ENCODE results near the gene PDPR.
"Not testable (repeated sequence)": the region's sequence is repeated elsewhere in the genome, so short reads cannot be mapped to it uniquely, and the experiment has no call there.

Gene PDPR

DNA sequence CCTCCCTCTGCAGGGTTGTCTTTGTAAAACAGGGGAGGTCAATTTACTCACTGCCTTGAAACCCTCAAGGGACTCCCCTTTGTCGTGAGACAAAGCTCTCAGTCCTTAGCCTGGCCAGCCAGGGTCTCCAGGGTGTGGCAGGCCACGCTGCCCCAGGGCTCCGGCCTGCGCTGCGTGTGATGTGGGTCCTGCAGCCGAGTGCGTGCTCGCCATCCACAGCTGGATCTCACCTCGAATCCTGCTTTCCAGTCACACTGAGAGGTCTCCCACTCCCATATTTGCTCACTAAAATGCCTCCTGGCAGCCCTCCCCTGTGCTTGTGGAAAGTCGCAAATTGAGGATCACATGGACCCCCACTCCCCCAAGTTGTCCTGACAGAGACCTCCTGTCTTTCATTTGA is 49.5 kb downstream of the PDPR start:
- no peak for DNase-seq

GRCh38 chr16:70166688-70167087 is 52.6 kb downstream of the PDPR start:
- not testable (repeated sequence) for DNase-seq

DNA sequence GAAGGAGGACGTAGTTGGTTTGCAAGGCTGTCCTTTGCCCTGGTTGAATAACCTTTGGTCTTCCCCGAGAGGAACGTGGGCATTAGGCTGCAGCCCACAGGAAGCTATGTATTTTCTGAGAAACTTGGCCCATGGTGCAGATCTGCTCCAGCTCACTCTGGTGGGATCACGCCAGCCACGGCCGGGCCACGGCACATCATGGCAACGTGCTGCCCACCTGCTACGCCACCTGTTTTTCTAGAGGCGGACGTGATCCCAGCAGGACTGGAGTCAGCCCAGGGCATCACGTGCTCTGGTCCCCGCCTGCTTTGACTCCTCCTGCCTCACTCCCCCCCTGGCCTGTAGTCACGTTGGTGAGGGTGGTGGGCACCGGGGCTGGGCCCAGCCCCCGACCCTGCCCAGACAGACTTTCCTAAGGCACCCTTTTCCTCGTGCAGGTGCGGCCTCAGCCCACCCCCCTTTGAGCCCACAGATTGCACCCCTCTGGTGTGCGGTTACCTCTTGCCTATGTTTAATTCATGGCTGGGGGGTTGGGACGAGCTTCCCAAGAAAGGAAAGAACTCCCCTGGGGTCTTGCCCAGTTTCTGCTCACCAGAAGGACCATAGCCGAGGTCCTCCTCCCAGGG is 59.2 kb downstream of the PDPR start, which contains the start of gene CLEC18C:
Gene CLEC18C, plus strand, starts transcription at position 576 of the 626 bp plus-strand sequence. CDS start 492 bp downstream, outside the sequence.
- not testable (repeated sequence) for DNase-seq

DNA sequence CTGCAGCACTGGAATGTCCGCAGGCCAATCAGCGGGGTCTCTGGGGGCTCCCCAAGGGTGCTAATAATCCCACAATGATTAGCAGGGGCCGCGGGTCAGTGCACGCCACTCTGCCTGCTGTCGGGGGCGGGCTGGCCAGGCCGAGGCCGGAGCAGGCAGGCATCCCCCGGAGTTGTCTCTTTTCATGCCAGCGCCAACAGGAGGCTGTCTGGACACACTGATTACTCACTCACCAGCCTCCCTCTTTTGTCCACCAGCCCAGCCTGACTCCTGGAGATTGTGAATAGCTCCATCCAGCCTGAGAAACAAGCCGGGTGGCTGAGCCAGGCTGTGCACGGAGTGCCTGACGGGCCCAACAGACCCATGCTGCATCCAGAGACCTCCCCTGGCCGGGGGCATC is 59.8 kb downstream of the PDPR start:
- not testable (repeated sequence) for DNase-seq

- not testable (repeated sequence) for DNase-seq
Observed at GRCh38 chr16:70174387-70174932, 60.3 kb downstream of the PDPR start.

- DNase-seq = not testable (repeated sequence)
Observed at GRCh38 chr16:70187858-70188607, 73.9 kb downstream of the PDPR start.

DNA sequence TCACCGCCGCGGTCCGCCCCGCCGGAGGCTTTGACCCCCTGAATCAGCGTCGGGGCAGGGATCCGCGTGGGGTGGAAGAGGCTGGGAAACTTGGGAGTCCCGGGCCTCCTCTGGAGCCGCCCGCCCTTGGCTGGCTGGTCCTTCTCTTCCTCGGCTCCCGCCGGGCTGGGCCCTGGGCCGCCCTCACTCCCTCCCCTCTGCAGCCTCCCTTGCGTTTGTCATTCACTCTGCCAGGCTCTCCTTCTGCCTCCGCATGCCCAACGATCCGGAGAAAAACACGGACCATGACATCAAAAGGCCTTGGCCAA is 74.4 kb downstream of the PDPR start:
- not testable (repeated sequence) for DNase-seq

GRCh38 chr16:70190574-70190973 is 76.4 kb downstream of the PDPR start:
- DNase-seq = not testable (repeated sequence)

GRCh38 chr16:70196683-70197300 is 82.7 kb downstream of the PDPR start:
- not testable (repeated sequence) for DNase-seq

DNA sequence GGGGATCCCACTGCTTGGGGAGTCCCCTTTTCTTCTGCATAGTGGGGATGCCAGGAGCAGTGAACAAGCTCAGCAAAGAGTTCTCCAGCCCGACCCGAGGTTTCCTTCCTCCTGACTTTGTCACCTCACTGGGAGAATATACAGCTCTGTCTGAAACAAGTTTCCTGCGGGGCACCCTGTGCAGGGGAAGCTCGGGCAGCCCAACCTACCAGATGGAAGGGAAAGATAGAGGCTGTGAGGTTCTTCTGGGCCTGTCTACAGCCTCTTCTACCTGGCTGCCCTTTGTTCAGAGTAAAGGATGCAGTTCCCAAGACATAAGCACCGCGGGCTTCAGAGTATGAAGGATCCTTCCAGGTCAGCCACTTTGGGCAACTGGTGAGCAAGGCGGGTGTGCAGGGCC is 83.5 kb downstream of the PDPR start:
- not testable (repeated sequence) for DNase-seq

GRCh38 chr16:70198230-70198629 is 84.1 kb downstream of the PDPR start:
- not testable (repeated sequence) for DNase-seq

- peak; percentile 9 for DNase-seq
Observed at GRCh38 chr16:70198666-70199065, 84.5 kb downstream of the PDPR start.

GRCh38 chr16:70199170-70199569 is 85.0 kb downstream of the PDPR start:
- not testable (repeated sequence) for DNase-seq

GRCh38 chr16:70200063-70200462 is 85.9 kb downstream of the PDPR start:
- not testable (repeated sequence) for DNase-seq

- not testable (repeated sequence) for DNase-seq
Observed at GRCh38 chr16:70203508-70203907, 89.4 kb downstream of the PDPR start.

GRCh38 chr16:70204010-70204409 is 89.9 kb downstream of the PDPR start:
- DNase-seq = not testable (repeated sequence)

- DNase-seq = not testable (repeated sequence)
Observed at GRCh38 chr16:70204668-70205405, 90.7 kb downstream of the PDPR start.

GRCh38 chr16:70206382-70206781 is 92.2 kb downstream of the PDPR start:
- not testable (repeated sequence) for DNase-seq

Measured in fibroblast of skin of scalp (primary cell).